PC-3 (cell line): Measurements from ENCODE around the gene ATP13A3. TPM values are rescaled to one million over a fixed set of nuclear protein-coding genes. Genes with fewer than 3 reads are reported as not detected.

ENCODE experiments used
- ATAC-seq: fragments of 200-7000 bp; cut with Tn5 transposase; 2 replicates; pipeline ENCODE4 v1.9.1; 2020; ENCODE audit warnings: mild to moderate bottlenecking, moderate library complexity
- BruUV-seq: library from RNA; stranded (reverse); fragments of 400-500 nt; replicated peaks from 2 replicates; lab custom pipeline; 2021; lab: Mats Ljungman, UMichigan
- CTCF ChIA-PET: fragments of 300-600 bp; sonication (Branson Sonifier 250); formaldehyde crosslinking; loops from one replicate; lab custom pipeline; 2022; ENCODE audit warnings: antibody characterized with exemption; lab: Charles Lee
- POLR2A ChIA-PET: fragments of 300-600 bp; sonication (Branson Sonifier 250); formaldehyde crosslinking; loops from one replicate; lab custom pipeline; 2022; ENCODE audit warnings: antibody characterized with exemption; ENCODE audit not compliant: unreplicated experiment; lab: Charles Lee
- DNase-seq: peaks from one replicate; pipeline ENCODE4 v3.0.0-alpha.2; 2015
- H2AFZ ChIP-seq: fragments of 300-600 bp; sonication (generic); 2 replicates; pipeline ENCODE4 v1.6.0; 2016; ENCODE audit warnings: antibody characterized with exemption, low read length
- H3F3A ChIP-seq: fragments of 300-600 bp; sonication (generic); one replicate; pipeline ENCODE4 v1.6.0; 2017; ENCODE audit warnings: antibody characterized with exemption, low read length, control low read depth, mild to moderate bottlenecking; ENCODE audit not compliant: unreplicated experiment
- H3K27ac ChIP-seq: fragments of 300-600 bp; sonication (generic); 2 replicates; pipeline ENCODE4 v1.5.1; 2016; ENCODE audit warnings: mild to moderate bottlenecking, low read length
- H3K27me3 ChIP-seq: fragments of 300-600 bp; sonication (generic); 2 replicates; pipeline ENCODE4 v1.6.1; 2016; ENCODE audit warnings: low read length, mixed read lengths
- H3K36me3 ChIP-seq: fragments of 300-600 bp; sonication (generic); 2 replicates; pipeline ENCODE4 v1.6.1; 2016; ENCODE audit warnings: low read depth, mixed run types, low read length, mixed read lengths
- H3K4me1 ChIP-seq: fragments of 300-600 bp; sonication (generic); 2 replicates; pipeline ENCODE4 v1.5.1; 2016; ENCODE audit warnings: low read length; ENCODE audit not compliant: insufficient read depth
- H3K4me2 ChIP-seq: fragments of 300-600 bp; sonication (generic); 2 replicates; pipeline ENCODE4 v1.6.0; 2016; ENCODE audit warnings: low read length
- H3K4me3 ChIP-seq: fragments of 300-600 bp; sonication (generic); 2 replicates; pipeline ENCODE4 v1.5.1; 2016; ENCODE audit warnings: mild to moderate bottlenecking, low read length, mixed read lengths
- H3K79me2 ChIP-seq: fragments of 300-600 bp; sonication (generic); 2 replicates; pipeline ENCODE4 v1.6.1; 2017; ENCODE audit warnings: low read length, mixed read lengths
- H3K9ac ChIP-seq: fragments of 300-600 bp; sonication (generic); 2 replicates; pipeline ENCODE4 v1.6.0; 2016; ENCODE audit warnings: mild to moderate bottlenecking, low read length
- H3K9me2 ChIP-seq: fragments of 300-600 bp; sonication (generic); replicated peaks from 2 replicates; pipeline ENCODE4 v1.6.1; 2016; ENCODE audit warnings: mixed run types, low read length, mixed read lengths
- H3K9me3 ChIP-seq: fragments of 300-600 bp; sonication (generic); 2 replicates; pipeline ENCODE4 v1.6.1; 2016; ENCODE audit warnings: low read length, mixed read lengths
- H4K20me1 ChIP-seq: fragments of 300-600 bp; sonication (generic); 2 replicates; pipeline ENCODE4 v1.6.1; 2016; ENCODE audit warnings: low read length, mixed read lengths
- CTCF ChIP-seq: fragments of 300-600 bp; sonication (generic); conservative IDR thresholded peaks from 2 replicates; pipeline ENCODE4 v1.5.1; 2017; ENCODE audit warnings: antibody characterized with exemption, low read depth, mild to moderate bottlenecking, low read length
- EZH2 ChIP-seq: fragments of 300-600 bp; sonication (generic); IDR thresholded peaks from one replicate; pipeline ENCODE4 v1.6.1; 2017; ENCODE audit warnings: antibody characterized with exemption, mild to moderate bottlenecking, low read length; ENCODE audit not compliant: unreplicated experiment
- EZH2phosphoT487 ChIP-seq: fragments of 300-600 bp; sonication (generic); IDR thresholded peaks from 2 replicates; pipeline ENCODE4 v1.6.1; 2018; ENCODE audit warnings: mild to moderate bottlenecking, antibody characterized with exemption, low read length, borderline replicate concordance
- intact Hi-C: fragments of 100-400 bp; cut with micrococcal nuclease; formaldehyde crosslinking; loops from 2 replicates; pipeline ENCODE4 v1.9.0; 2023
- total RNA-seq: library from RNA; depleted of rRNA; stranded (reverse); fragments of >200 nt; gene quantifications from 2 replicates; pipeline ENCODE4 v1.2.3, GENCODE V29; 2014

Gene ATP13A3
- total RNA-seq, 1 experiment from 2014 or later, result 69.4 TPM

GRCh38 chr3:194439881-194440550 is 46.8 kb downstream of the ATP13A3 start:
- no peaks in the 10 kb centered on the region for H3K79me2 ChIP-seq
- POLR2A ChIA-PET, result no interaction called here

GRCh38 chr3:194434503-194434902 is 52.3 kb downstream of the ATP13A3 start:
- DNase-seq, result no peak
- Histone ChIP-seq H3K9me3 (no peaks in the 10 kb centered on the region), H3K9me2 (no peaks in the 10 kb centered on the region), H3K36me3 (peaks cover 63% of the 10 kb centered on the region), H3K27ac (no peak overlapping the region), H2AFZ (no peak overlapping the region), H3F3A (no peaks in the 10 kb centered on the region), H3K79me2 (no peaks in the 10 kb centered on the region), H3K4me1 (no peaks in the 10 kb centered on the region), H3K9ac (no peak overlapping the region), H3K4me3 (no peak overlapping the region), H3K4me2 (no peak overlapping the region), H4K20me1 (no peaks in the 10 kb centered on the region), H3K27me3 (no peaks in the 10 kb centered on the region)
- ChIA-PET POLR2A (no interaction called here), CTCF (no interaction called here)
- BruUV-seq, result no TSS peak
- intact Hi-C loops, result no loop called here
- no peak for ATAC-seq
- TF ChIP-seq EZH2, result no peak
- no peak for TF ChIP-seq EZH2phosphoT487
- no peak for TF ChIP-seq CTCF

More at GRCh38 chr3:194439881-194440550, 46.8 kb downstream of the ATP13A3 start:
- ATAC-seq, result no peak
- H3K4me3 ChIP-seq, result no peak overlapping the region
- H3F3A ChIP-seq, result no peaks in the 10 kb centered on the region
- no peak overlapping the region for H3K9ac ChIP-seq
- no peak overlapping the region for H2AFZ ChIP-seq
- no peak for DNase-seq
- no peaks in the 10 kb centered on the region for H3K9me2 ChIP-seq
- no peak overlapping the region for H3K4me2 ChIP-seq
- intact Hi-C loops, result no loop called here
- H3K4me1 ChIP-seq, result no peaks in the 10 kb centered on the region
- no peaks in the 10 kb centered on the region for H3K27me3 ChIP-seq
- no peaks in the 10 kb centered on the region for H4K20me1 ChIP-seq
- peaks cover 39% of the 10 kb centered on the region for H3K36me3 ChIP-seq
- CTCF ChIA-PET, result no interaction called here
- BruUV-seq, result no TSS peak
- no peak overlapping the region for H3K27ac ChIP-seq
- TF ChIP-seq CTCF (no peak), EZH2phosphoT487 (no peak)
- H3K9me3 ChIP-seq, result no peaks in the 10 kb centered on the region

- H3K4me2 ChIP-seq, result no peak overlapping the region
- no peaks in the 10 kb centered on the region for H3K9me2 ChIP-seq
- no peak overlapping the region for H3K27ac ChIP-seq
- H3K4me1 ChIP-seq, result no peaks in the 10 kb centered on the region
- H3K4me3 ChIP-seq, result no peak overlapping the region
- intact Hi-C loops, result no loop called here
- no peaks in the 10 kb centered on the region for H4K20me1 ChIP-seq
- BruUV-seq, result no TSS peak
- peaks cover 69% of the 10 kb centered on the region for H3K36me3 ChIP-seq
- POLR2A ChIA-PET, result no interaction called here
- peaks cover 6% of the 10 kb centered on the region for H3F3A ChIP-seq
- H3K27me3 ChIP-seq, result no peaks in the 10 kb centered on the region
- H3K79me2 ChIP-seq, result no peaks in the 10 kb centered on the region
- DNase-seq (no peak), ATAC-seq (no peak)
- CTCF ChIA-PET, result interaction anchor here (0.7 kb wide), 1 partner anchor 169 kb away, joined by 3 read pairs; no protein-coding TSS in a partner anchor
- H2AFZ ChIP-seq, result no peak overlapping the region
- no peak for TF ChIP-seq EZH2phosphoT487
- no peak for TF ChIP-seq CTCF
- TF ChIP-seq EZH2, result no peak
- H3K9ac ChIP-seq, result no peak overlapping the region
- no peaks in the 10 kb centered on the region for H3K9me3 ChIP-seq
Observed at GRCh38 chr3:194431554-194431953, 55.2 kb downstream of the ATP13A3 start.
